Measurements from ENCODE around the gene TIMM50.
"Not testable (repeated sequence)": the region's sequence is repeated elsewhere in the genome, so short reads cannot be mapped to it uniquely, and the experiment has no call there.

Gene TIMM50

DNA sequence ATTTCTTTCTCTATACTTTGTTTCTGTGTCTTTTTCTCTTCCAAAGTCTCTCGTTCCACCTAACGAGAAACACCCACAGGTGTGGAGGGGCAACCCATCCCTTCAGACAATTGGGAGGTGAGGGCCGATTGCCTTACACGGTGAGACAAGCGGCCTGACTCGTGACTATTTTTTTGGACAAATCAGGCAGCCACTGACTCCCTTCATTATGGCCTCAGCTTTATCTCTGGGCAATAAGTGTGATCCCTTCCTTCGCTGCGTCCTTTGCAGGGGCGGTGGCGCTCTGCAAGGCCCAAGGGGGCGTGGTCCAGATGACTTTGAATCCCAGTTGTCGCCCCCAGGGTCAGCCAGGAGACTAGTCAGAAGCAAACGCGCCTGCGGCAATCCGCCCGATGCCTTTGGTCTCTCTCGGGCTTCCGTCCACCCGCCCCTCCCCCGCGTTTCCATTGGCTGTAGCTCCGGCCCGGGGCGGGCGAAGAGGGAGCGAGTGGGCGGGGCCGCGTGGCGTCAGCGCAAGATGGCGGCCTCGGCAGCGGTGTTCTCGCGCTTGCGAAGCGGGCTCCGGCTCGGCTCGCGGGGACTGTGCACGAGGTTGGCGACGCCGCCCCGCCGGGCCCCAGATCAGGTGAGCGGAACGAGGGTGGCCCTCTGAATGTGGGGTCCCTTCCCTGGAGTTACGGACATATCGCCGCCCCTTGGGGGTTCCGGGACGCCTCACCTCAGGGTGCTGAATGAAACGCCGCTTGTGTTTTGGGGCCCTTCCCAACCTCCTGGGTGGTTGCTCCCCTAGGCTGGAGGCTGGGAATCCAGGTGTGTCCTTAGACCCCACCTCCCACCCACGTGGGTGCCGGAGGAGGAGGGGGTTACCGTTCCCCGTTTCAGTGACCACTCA is at the start of gene TIMM50:
TIMM50 (plus strand) TSS at position 502 of the 892 bp plus-strand sequence; CDS start at position 518, 16 bp downstream.
- peak; percentile 81 for DNase-seq (ENCODE audit: low read depth)

DNA sequence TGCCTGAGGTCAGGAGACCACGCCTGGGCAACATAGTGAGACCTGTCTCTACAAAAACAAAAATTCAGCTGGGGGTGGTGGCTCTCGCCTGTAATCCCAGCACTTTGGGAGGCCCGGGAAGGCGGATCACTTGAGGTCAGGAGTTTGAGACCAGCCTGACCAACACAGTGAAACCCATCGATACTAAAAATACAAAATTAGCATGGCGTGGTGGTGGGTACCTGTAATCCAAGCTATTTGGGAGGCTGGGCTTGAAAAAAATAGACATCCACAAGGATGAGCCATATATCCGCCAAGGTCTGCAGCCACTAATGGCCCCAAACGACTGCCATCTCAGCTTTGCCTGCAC is 48.0 kb upstream of the TIMM50 start:
- no peak for DNase-seq (ENCODE audit: low read depth)

- DNase-seq (ENCODE audit: low read depth), result no peak
Observed at GRCh38 chr19:39433480-39434079, 47.1 kb upstream of the TIMM50 start.

DNA sequence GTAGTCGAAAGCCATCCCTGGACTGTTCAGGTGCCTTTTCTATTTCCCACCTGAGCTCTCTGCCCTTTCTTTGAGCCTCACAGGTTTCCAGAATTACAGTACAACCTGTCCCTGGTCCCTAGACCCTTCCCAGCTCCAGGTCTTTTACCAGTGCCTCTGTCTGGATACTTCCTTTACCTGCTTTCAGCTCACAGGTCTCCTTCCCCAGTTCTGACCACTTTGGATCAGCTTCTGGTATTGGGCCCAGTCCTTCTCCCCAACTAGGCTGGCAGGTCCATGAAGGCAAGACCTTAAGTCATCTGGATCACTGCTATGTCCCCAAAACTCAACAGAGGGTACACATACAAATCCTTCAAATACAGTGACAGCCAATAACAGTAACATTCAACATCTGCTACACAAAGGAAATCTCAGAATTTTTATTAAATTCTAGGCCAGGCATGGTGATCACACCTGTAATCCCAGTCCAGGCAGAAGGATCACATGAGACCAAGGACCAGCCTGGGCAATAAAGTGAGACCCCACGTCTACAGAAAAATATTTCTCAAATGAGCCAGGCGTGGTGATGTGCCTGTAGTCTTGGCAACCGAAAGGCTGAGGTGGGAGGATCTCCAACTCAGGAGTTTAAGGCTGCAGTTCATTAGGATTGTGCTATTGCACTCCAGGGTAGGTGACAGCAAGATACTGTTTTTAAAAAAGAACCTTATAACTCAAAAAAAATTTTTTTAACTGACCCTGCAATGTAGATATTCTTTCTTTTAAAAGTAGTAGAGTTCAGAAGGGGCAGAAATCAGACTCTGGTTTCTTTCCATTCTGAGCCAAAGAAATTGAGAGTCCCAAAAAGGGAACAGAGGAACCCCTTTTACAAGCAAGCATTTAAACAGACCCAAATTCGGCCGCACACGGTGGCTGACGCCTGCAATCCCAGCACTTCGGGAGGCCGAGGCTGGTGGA is 46.2 kb upstream of the TIMM50 start:
- DNase-seq (ENCODE audit: low read depth), result no peak

DNA sequence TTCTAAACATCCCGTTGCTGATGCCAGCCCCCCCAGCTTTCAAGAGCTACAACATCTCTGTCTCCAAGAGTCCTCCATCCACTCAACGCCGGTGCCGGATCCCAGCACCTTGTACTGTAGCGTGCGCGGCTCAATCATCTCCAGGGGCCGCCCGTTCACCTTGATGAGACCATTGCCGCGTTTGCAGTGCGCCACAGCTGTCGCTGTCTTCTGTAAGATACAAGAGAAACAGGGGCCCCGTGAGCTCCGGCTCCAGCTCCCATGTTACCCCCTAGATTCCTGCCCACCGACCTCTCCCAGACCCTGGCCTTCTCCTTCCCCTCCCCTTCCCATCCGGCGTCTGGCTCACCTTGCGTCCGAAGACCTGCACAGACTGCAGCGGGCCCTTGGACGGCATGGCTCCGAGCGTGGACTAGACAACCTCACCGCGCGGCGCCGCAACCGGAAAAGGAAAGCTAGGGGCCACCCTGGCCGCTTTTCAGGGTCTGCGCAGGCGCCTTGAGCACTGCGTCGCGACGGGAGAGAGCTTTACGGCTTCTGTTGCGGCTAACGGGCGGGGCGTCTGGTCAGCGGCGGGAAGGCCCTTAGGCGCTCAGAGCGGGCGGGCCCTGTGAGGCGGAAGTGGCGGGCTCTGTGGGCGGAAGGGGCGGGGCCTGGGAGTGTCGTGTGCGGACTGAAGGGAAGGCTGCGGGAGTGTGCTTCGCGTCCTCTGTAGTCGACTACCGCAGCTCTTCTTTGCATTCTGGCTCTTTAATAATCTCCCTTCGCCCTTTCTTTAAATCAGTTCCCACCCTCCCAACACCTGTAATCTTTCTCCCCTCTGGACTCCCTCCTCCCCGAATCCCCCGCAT is 44.9 kb upstream of the TIMM50 start, which contains the start of gene RPS16:
RPS16 (minus strand) TSS at position 451 of the 851 bp plus-strand sequence; CDS start at position 397, 54 bp downstream.
- peak; percentile 92 for DNase-seq (ENCODE audit: low read depth)

GRCh38 chr19:39436350-39436716 is 44.3 kb upstream of the TIMM50 start:
- DNase-seq (ENCODE audit: low read depth), result no peak

DNA sequence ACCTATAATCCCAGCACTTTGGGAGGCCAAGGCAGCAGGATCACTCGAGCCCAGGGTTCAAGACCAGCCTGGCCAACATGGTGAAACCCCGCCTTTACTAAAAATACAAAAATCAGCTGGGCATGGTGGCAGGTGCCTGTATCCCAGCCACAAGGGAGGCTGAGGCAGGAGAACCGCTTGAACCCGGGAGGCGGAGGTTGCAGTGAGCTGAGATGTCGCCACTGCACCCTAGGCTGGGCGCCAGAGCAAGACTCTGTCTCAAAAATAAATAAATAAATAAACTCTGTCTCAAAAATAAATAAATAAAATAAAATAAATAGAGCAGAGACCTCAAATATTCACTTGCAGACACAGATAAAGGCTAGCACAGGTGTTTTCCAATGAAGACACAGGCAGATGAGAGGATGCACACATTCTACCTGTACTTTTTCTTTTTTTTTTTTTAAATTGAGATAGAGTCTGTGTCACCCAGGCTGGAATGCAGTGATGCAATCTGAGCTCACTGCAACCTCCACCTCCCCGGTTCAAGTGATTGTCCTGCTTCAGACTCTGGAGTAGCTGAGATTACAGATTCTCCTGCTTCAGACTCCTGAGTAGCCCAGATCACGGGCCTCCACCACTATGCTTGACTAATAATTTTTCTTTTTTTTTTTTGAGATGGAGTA is 42.2 kb upstream of the TIMM50 start:
- DNase-seq (ENCODE audit: low read depth), result no peak

DNA sequence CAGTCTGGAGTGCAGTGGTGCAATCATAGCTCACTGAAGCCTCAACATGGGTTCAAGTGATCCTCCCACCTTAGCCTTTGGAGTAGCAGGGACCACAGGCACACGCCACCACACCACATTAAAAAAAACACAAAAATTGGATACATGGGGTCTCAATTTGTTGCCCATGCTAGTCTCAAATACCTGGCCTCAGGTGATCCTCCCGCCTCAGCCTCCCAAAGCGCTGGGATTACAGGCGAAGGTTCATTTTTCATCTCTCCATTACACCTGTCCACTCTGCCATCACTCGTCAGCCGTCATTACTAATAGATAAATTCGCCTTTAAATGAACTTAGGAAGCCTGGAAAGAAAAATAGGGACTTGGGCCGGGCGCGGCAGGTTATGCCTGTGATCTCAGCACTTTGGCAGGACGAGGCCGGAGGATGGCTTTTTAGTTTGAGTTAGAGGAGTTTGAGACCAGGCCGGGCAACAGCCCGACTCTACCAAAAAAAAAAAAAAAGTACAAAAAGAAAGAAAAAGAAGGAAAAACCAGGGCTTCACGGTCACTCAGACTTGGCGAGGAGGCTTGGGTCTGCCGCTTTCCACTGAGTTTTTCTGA is 35.9 kb upstream of the TIMM50 start:
- DNase-seq (ENCODE audit: low read depth), result no peak

DNA sequence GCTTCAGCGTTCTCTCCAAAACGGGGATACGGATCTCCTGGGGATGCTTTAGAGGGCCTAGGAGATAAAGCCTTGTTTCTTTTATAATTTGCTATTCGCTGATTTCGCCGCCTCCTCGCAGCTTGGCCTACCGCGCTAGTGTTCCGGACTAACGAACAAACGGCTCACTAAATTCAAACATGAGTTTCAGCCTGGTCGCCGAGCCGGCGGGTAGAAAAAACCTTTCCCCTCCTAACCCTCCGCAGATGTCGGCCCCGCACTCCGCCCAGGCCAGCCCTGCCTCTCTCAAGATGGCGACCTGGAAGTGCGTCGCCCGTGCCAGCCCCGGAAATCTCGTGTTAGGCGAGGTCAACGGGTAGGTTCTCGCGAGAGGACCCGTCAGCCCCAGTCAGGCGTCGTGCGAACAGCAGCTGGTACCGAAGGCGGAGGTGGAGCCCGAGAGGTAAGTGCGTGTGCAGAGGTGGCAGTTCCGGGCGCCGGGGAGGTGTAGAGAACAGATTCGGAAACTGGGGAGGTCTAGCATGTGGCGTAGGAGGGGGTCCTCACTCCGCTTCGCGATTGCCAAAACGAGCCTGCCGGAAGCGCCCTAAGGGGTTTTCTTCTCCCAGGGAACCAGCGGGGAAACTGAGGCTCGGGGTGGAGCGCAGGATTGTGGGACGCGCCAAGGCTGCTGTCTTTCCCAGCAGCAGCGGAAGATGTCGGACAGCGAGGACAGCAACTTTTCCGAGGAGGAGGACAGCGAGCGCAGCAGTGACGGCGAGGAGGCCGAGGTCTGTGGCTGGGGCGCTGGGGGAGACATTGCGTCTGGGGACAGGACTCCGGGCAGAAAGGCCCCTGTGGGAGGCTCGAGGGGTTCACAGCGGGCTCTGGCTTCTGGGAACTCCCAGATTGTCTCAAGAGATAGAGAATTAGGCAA is 35.2 kb upstream of the TIMM50 start, which contains the start of gene SUPT5H:
SUPT5H (plus strand) TSS at position 387 of the 916 bp plus-strand sequence; CDS start at position 696, 309 bp downstream.
- DNase-seq (ENCODE audit: low read depth), result peak; percentile 93

DNA sequence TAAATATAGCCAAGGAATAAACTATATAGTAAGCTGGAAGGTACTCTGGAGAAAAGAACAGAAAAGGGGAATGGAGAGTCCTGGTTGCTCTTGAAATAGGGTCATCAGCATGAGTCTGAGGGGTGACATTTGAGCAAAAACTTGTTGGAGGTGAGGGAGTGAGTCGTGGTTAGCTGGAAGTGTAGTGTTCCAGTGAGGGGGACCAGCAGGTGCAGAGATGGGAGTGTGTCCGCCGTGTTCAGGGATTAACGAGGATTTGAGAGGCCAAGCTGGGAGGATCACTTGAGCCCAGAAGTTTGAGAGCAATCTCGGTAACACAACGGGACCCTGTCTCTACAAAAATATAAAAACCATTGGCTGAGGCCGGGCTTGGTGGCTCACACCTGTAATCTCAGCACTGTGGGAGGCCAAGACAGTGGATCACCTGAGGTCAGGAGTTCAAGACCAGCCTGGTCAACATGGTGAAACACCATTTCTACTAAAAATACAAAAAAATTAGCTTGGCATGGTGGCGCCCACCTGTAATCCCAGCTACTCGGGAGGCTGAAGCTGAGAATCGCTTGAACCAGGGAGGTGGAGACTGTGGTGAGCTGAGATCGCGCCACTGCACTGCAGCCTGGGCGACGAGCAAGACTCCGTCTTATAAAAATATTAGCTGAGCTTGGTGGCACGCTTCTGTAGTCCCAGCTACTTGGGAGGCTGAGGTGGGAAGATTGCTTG is 34.1 kb upstream of the TIMM50 start:
- DNase-seq (ENCODE audit: low read depth), result no peak

- no peak for DNase-seq (ENCODE audit: low read depth)
Observed at GRCh38 chr19:39448271-39448670, 32.4 kb upstream of the TIMM50 start.

- DNase-seq (ENCODE audit: low read depth), result no peak
Observed at GRCh38 chr19:39449116-39449797, 31.4 kb upstream of the TIMM50 start.

- not testable (repeated sequence) for DNase-seq (ENCODE audit: low read depth)
Observed at GRCh38 chr19:39451257-39451656, 29.4 kb upstream of the TIMM50 start.

DNA sequence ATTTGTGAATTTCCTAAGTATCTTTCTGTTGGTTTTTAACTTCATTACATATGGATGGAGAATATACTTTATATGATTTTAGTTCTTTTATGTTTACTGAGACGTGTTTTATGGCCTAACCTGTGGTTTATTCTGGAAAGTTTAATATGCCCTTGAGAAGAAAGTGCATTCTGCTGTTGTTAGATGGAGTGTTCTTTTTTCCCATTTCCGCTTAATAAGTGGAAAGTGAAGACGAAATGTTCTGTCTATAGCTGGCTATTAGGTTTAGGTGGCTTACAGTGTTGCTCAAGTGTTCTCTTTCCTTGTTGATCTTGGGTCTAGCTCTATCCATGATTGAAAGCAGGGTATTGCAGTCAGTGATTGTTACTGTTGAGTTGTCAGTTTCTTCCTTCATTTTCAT is 17.2 kb upstream of the TIMM50 start:
- no peak for DNase-seq (ENCODE audit: low read depth)

GRCh38 chr19:39465956-39466747 is 14.5 kb upstream of the TIMM50 start:
- DNase-seq (ENCODE audit: low read depth), result no peak

GRCh38 chr19:39467941-39468340 is 12.7 kb upstream of the TIMM50 start:
- no peak for DNase-seq (ENCODE audit: low read depth)

DNA sequence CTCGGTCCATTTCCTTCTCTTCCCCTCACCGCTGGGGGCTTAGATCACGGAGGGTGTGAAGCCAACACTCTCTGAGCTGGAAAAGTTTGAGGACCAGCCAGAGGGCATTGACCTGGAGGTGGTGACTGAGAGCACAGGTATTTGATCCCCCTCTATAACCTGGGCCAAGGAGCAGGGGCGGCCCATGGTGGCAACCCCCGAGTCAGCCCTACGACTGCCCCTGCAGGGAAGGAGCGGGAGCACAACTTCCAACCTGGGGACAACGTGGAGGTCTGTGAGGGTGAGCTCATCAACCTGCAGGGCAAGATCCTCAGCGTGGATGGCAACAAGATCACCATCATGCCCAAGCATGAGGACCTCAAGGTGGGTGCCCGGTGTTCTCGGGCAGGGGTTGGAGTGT is 11.6 kb upstream of the TIMM50 start:
- no peak for DNase-seq (ENCODE audit: low read depth)

Data from GM04504 (cell line).